Stimulated activated naive CD4-positive, alpha-beta T cell treated with Interleukin-2 at 50 U/mL for 16 hours (primary cell): ENCODE measurements around the gene KCNF1.

ENCODE experiments used
- DNase-seq: peaks from one replicate; lab custom pipeline; 2025; lab: John Stamatoyannopoulos, UW

Gene KCNF1

GRCh38 chr2:10920764-10921388 lies 9.1 kb downstream of the KCNF1 start:
- DNase-seq = no peak

GRCh38 chr2:10921525-10921924 lies 9.8 kb downstream of the KCNF1 start:
- DNase-seq = no peak

DNA sequence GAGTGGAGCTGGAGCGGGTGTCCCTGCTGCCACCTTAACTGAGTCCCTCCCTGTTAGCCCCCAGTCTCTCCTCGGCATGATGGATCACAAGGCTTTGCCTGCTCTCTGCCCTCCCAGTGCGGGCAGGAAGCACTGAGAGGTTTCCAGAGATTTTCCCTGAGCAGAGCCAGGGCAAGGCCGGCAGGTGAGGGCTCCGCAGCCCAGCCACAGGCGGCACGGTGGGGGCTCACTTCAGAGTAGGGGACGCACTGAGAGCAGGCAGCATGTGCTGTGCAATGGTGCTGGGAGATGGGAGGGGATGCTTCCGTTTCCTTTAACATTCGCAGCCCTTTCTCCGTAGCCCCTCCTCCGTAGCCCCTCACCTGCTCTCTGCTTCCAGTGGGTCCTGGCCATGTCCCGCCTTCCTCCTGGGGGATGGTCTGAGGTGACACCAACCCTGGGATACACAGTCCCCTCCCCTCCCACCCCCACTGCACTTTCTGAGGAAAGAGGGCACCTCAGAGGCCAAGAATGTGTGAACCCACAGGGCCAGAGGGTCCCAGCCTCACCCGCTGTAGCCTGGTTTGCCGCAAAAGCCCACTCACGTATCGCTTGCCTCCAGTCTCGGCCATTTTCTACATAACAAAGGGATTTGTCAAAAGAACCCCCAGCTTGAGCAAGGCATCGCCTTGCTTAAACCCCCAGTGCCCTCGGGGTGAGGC lies 10.7 kb downstream of the KCNF1 start:
- DNase-seq = no peak

DNA sequence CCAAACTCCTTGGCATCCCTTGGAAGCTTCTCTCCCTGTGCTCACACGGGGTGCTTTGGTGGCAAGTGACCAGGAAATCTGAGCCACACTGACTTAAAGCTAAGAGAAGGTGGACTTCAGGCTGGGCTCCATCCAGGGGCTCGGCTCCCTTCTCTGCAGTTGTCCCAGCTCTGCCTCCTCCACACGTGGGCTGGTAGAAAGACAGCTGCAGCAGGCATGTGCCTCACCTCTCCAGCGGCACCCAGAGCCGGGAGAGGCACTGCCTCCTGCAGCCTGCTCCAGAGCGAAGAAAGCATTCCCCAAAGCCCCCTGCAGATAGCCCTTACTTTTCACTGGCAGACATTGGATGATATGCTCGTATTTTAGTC lies 11.3 kb downstream of the KCNF1 start:
- no peak for DNase-seq

DNA sequence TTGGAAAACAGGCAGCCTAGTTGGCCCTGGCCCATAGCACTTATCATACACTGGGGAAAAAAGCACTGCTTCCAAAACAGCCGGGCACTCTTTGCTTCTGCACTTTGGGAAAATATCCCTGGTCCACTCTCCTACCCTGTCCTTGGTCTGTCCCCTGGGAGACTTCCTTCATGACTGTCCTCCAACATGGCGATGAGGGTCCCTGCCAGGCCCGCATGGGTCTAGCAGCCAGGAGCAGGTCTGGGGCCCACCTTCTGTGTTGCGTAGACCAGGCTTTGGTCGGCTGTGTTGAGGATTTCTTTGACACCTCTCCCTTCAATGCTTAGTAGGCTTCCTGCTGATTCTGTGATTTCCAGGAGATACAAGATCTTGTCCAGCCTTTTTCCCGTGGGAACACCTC lies 12.2 kb downstream of the KCNF1 start:
- no peak for DNase-seq

DNA sequence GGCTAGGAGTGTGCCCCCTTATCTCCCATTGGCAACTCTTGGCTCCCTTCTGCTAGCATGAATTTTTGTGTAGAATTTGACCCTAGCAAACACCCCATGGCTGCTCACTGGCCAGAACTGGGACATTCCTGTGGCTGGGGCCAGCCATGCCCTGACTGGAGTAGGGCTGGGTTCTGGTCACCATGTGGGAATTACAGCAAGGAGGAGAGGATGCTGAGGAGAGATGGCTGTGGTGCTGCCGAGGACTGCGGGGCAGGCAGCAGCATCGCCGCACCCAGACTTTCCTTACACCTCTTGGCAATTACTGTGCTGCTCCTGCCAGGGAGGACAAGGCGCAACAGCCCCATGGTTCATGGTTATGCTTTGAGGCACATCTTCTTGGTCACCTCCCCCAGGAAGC lies 12.7 kb downstream of the KCNF1 start:
- no peak for DNase-seq

DNA sequence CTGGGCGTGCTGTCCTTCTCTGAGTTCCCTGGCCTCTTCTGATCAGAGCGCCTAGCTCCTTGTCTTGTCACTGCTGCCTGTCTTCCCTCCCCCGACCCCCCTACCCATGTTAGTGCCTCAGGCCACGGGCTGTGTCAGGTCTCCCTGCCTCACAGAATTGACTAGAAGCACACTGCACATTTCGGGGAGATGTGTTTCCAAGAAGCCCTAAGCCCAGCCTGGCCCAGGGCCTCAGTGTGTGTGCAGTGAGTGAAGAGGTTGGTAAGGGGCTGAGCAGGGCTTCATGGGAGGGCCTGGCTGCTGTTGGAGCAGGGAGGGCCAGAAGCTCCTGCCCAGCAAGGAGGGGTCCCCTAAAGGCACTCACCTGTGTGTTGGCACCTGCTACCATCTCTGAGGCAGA lies 13.1 kb downstream of the KCNF1 start:
- no peak for DNase-seq

- DNase-seq = no peak
Measured at GRCh38 chr2:10926191-10926820, 14.6 kb downstream of the KCNF1 start.

- DNase-seq = no peak
Measured at GRCh38 chr2:10930721-10931516, 19.2 kb downstream of the KCNF1 start.

- no peak for DNase-seq
Measured at GRCh38 chr2:10931710-10932255, 20.0 kb downstream of the KCNF1 start.

DNA sequence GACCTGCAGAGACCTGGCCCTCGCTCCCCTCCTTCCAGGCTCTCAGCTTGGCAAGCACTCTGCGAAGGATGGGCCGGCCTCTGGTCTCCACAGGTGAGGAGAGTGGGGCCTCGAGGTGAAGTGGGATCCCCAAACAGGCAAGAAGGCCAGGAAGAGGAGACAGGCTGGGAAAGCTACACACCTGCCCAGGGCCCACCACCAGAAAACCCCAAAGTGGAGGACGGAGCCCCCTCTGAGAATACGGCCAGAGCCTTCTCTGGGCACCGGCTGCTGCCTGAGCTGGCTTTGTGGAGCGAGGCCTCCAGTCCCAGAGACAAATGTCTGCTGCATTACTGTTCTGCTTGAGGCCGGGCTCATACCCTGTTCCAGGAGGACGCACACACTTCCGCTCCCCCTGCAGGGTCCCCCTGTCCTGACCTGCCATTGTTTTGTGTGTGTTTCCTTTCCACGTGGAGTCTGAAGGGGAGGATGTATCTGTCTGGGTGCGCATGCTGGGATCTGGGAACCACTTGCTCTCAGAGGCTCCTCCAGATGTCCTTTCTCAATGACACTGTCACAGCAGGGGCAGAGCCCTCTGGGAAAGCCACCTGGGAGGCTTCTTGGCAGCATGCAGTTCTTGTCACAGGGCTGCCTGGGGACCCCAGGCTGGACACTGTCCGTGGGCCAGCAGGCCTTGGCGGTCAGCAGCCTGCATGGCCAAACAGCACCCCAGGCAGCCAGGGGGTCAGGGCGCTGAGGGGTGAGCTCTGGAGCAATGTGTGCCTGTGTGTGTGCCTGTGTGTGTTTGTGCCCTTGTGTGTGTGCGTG lies 20.8 kb downstream of the KCNF1 start:
- no peak for DNase-seq

- DNase-seq = no peak
Measured at GRCh38 chr2:10933700-10934225, 22.0 kb downstream of the KCNF1 start.

DNA sequence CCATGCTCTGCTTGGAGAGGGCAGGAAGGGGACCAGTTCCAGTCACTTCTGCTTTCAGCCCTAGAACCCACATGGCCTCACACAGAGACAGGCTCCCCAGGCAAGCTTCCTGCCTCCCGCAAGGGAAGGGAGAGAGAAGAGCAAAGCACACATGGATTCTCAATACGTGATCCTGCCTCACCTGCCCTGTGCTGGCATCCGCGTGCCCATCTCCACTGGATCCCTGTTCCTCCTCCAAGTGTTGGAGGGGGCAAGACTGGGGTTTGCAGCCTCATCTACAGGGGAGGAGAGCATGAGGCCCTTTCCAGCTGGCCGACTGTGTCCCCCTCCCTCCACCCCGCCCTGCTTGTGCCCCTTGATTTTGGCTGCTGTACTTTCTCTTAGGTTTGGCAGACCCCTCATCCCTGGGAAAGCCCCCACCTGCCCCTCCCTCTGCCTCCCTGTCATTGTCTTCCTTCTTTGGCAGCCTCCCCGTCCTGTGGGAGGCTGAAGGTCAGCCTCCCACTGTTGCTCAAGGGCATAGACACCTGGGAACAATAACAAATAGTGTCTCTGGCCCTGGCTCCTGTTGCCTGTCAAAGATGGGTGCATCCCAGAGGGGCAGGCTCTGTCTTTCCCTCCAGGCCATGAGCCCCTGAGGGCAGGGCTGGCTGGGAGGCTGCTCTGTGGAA lies 22.7 kb downstream of the KCNF1 start:
- no peak for DNase-seq

DNA sequence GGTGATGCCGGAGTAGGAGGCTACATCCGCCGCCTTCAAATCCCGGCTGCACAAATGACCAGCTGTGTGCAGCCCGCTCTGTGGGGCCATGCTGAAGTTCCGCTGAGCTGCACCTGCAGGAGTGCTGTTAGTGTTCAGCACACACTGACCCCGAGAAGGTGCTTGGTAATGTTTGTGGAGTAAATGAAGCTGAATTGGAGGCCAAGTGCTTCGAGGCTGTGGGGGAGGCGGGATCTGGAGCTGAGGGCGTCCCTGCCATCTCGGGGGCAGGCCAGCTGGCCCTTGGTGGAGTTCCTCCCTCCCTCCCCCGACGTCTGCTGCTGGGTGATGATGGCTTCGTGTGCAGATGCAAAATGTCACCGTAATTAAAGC lies 23.2 kb downstream of the KCNF1 start:
- no peak for DNase-seq

- DNase-seq = no peak
Measured at GRCh38 chr2:10935366-10935918, 23.7 kb downstream of the KCNF1 start.

DNA sequence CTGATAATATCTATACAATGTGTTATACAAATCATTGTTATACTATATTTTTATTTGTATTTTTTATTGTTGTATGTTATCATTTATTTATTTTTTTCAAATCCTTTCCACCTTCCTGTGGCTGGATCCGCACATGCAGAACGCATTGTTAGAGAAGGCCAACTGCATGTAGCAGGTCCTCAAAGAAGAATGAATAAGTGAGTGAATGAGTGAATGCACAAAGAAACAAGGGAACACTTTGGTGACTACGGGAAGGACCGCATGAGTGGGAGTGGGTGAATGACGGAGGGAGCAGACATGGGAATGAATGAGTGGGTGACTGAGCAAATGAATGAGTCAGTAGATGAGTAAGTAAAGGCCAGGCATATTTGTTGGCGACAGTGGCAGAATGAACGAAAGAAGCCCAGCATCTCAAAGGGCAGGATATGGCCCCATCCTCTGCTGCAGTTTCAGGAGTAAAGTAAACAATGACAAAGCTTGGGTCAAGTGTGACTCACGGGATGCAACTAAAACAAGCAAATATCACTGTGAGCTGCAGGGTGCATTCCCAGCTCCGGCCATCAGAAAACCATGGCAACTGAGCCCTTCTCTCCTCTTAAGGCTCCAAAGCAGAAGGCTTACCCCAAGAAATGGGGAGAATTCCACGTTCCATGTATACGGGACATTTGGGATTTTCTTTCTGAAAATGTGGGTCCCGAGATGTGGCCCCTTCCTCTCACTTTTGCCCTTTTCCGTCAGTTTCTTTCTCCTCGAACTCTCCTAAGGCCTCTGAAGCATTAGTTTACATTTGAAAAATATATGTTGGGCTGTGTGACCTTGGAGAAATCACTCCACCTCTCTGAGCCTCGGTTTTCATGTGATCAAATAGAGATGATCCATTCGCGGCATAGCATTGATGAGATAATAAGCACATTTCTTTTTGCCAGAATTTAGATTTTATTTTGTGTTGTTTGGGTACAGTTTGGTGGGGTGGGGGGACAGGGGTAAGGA lies 24.5 kb downstream of the KCNF1 start:
- DNase-seq = no peak

DNA sequence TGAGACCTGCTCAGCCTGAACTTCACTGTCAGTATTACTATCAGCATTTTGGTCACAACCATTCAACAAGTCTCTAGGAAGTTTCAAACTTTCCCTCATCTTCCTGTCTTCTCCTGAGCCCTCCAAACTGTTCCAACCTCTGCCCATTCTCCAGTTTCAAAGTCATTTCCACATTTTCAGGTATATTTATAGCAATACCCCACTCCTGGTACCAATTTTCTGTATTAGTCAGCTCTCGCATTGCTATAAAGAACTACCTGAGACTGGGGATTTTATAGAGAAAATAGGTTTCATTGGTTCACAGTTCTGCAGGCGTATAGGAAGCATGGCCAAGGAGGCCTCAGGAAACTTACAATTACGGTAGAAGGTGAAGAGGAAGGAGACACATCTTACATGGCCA lies 27.3 kb downstream of the KCNF1 start:
- DNase-seq = no peak

GRCh38 chr2:10940596-10940995 lies 28.9 kb downstream of the KCNF1 start:
- DNase-seq = no peak

DNA sequence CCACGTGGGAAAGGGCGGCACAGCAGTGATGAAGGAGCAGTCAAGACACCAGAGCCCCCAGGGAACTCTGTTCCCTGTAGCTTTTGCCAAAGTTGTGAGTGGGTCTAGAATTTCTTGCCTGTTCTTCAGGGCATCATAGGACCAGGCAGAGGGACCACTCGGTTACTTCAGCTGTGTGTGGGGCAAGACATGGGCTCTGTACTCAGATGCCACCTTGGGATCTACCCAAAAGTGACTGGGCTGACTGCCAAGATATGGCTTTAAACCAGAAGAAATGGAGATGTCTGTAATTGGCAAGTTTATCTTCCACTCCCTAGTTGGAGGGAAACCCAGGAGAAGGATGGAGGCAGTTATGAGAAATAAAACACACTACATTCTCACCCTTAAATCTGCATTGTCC lies 29.6 kb downstream of the KCNF1 start:
- DNase-seq = no peak
